Measurements from ENCODE around the gene LPAR3.

DNA sequence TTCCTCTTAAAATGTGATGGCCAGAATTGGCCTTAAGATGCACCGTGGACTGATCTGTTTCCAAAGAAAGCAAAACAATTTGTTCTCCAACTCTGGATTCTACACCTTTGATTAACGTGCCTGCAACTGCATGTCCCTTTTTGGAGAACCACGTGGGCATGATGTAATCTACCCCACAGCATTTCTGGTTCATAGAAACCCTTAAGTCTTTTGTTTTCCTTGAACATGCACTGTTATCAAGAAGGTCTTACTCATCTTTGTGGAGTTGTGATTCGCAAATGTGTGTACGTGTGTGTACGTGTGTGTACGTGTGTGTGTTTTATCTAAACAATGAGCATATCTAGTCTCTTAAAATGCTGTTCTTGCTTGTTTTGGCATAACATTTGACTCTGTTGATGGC, 57.8 kb downstream of the LPAR3 start:
- TF ChIP-seq, protein P1, sequence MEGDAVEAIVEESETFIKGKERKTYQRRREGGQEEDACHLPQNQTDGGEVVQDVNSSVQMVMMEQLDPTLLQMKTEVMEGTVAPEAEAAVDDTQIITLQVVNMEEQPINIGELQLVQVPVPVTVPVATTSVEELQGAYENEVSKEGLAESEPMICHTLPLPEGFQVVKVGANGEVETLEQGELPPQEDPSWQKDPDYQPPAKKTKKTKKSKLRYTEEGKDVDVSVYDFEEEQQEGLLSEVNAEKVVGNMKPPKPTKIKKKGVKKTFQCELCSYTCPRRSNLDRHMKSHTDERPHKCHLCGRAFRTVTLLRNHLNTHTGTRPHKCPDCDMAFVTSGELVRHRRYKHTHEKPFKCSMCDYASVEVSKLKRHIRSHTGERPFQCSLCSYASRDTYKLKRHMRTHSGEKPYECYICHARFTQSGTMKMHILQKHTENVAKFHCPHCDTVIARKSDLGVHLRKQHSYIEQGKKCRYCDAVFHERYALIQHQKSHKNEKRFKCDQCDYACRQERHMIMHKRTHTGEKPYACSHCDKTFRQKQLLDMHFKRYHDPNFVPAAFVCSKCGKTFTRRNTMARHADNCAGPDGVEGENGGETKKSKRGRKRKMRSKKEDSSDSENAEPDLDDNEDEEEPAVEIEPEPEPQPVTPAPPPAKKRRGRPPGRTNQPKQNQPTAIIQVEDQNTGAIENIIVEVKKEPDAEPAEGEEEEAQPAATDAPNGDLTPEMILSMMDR (conservative IDR thresholded peaks at IDR 0.05; ENCODE audit: low read depth, low read length) = no peak
- TF ChIP-seq MXI1 (IDR thresholded peaks at IDR 0.05; ENCODE audit: borderline replicate concordance, low read depth, low read length) = no peak

Data from IMR-90 (cell line).